Psoas muscle (tissue), 8 donors: ENCODE measurements around the gene RAP2A. TPM values are rescaled to one million over a fixed set of nuclear protein-coding genes. Genes with fewer than 3 reads are reported as not detected.
A peak's percentile ranks its signal among the peaks of the same experiment; 100 is the strongest.

ENCODE experiments used
- ATAC-seq, 4 donors: fragments of 200-7000 bp; cut with Tn5 transposase; one replicate each; pipeline ENCODE4 v1.9.1; 2020; ENCODE audit warnings: moderate library complexity in 3 of 4, mild to moderate bottlenecking in 2 of 4
- DNase-seq, 2 donors: peaks; one replicate each; pipeline ENCODE4 v3.0.0-alpha.2; 2020
- H3K27ac ChIP-seq: fragments of 200-600 bp; one replicate; pipeline ENCODE4 v1.8.0; 2022
- H3K27me3 ChIP-seq, 3 donors: fragments of 200-600 bp in 1 of 3; one replicate each; pipeline versions ENCODE4 v1.6.1 to v1.8.0; 2013 to 2022; ENCODE audit warnings: low read length in 2 of 3, mild to moderate bottlenecking in 2 of 3, moderate library complexity in 1 of 3; ENCODE audit not compliant: insufficient read depth in 3 of 3
- H3K36me3 ChIP-seq, 2 donors: fragments of 200-600 bp in 1 of 2; one replicate each; pipeline versions ENCODE4 v1.6.1 to v1.8.0; 2013 to 2022; ENCODE audit warnings: low read depth in 1 of 2, mild to moderate bottlenecking in 1 of 2, moderate library complexity in 1 of 2; ENCODE audit not compliant: insufficient read depth in 1 of 2
- H3K4me1 ChIP-seq: fragments of 200-600 bp; one replicate; pipeline ENCODE4 v1.8.0; 2022
- H3K4me3 ChIP-seq: fragments of 200-600 bp; one replicate; pipeline ENCODE4 v1.8.0; 2022; ENCODE audit warnings: mild to moderate bottlenecking
- H3K9me3 ChIP-seq: fragments of 200-600 bp; one replicate; pipeline ENCODE4 v1.8.0; 2022
- WGBS, 3 donors: extraction: QIAGEN DNeasy Blood & Tissue Kit; methylation state at CpG; one replicate each; pipeline versions ENCODE4 v1.1.6 to v1.1.7; 2013; 5-methylcytosine and 5-hydroxymethylcytosine counted together
- intact Hi-C, 2 donors: fragments of 100-400 bp; cut with DNase I; formaldehyde crosslinking; loops; one replicate each; pipeline versions ENCODE4 v1.11.0 to v1.14.2; 2022
- polyA plus RNA-seq, 3 donors: library from polyadenylated mRNA; stranded (reverse); fragments of 200-250 nt; gene quantifications; one replicate each; pipeline ENCODE4 v1.2.3, GENCODE V29; 2013
- total RNA-seq, 4 donors: library from RNA; stranded (reverse); fragmentation: NEBNext Ultra II Directional in 2 of 4; extraction: Animal tissue kit (Norgen Biotek cat#: 25700) in 2 of 4; gene quantifications; one replicate each; pipeline versions ENCODE4 v1.2.1 to v1.2.4, GENCODE V29; 2021 to 2023
- TF ChIP-seq, protein P1 (sequence below): fragments of 200-600 bp; IDR thresholded peaks from one replicate; pipeline ENCODE4 v1.8.0; 2022; ENCODE audit warnings: antibody characterized with exemption
- donor health status: healthy with polysubstance abuse.
- donor health status: DM: no; HTN: no; CAD: no; lungs with moderate emphysema.
- donor health status: Bipolar disorder and iron deficiency.
- donor health status: healthy.
- donor health status: DM: yes; HTN: yes; CAD: no.
- donor health status: DM: no; HTN: no; CAD: no.
- donor health status: DM: no; HTN: no; CAD: no.
- donor health status: DM: yes; HTN: yes; CAD: no.

The RAP2A gene
- total and polyA plus RNA-seq, 7 donors, result 3.8 to 35.7 (median 11.4) TPM

DNA sequence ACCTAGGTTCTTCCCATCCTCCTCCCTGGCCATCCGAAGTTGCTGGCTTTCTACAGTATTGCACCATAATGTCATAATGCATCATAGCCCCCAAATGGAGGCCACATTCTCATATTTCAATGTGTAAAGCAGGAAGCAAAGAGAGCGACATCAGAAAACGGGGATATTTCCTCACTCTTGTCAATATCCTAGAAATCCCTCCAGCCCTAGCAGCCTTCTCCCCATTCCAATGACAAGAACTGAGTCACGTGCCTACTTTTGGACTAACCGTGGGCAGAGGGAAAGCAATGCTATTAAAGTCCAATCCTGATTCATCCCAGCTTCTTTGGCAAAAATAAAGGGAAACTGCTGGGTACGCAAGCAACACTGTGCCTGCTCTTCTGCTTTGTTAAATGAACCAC lies 4.3 kb upstream of the RAP2A start:
- Histone ChIP-seq H3K4me3 (peak overlapping the region; percentile 55), H3K9me3 (no peaks in the 10 kb centered on the region), H3K27me3 (no peaks in the 10 kb centered on the region), H3K36me3 (no peaks in the 10 kb centered on the region), H3K4me1 (peaks cover 26% of the 10 kb centered on the region), H3K27ac (peak overlapping the region; percentile 97)
- DNase-seq, result no peak
- ATAC-seq, result peak in 1 of 4 donors; percentile 10
- TF ChIP-seq, protein P1, sequence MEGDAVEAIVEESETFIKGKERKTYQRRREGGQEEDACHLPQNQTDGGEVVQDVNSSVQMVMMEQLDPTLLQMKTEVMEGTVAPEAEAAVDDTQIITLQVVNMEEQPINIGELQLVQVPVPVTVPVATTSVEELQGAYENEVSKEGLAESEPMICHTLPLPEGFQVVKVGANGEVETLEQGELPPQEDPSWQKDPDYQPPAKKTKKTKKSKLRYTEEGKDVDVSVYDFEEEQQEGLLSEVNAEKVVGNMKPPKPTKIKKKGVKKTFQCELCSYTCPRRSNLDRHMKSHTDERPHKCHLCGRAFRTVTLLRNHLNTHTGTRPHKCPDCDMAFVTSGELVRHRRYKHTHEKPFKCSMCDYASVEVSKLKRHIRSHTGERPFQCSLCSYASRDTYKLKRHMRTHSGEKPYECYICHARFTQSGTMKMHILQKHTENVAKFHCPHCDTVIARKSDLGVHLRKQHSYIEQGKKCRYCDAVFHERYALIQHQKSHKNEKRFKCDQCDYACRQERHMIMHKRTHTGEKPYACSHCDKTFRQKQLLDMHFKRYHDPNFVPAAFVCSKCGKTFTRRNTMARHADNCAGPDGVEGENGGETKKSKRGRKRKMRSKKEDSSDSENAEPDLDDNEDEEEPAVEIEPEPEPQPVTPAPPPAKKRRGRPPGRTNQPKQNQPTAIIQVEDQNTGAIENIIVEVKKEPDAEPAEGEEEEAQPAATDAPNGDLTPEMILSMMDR, result no peak
- WGBS, 3 donors, result 26 to 31% (median 29%) methylated on average over 6 of the region's 6 CpGs
- intact Hi-C loops, result loop anchor here in 1 of 2 donors (10.0 kb wide), 3 partner anchors 195 to 315 kb away; partner anchors contain the start of gene MBNL2

DNA sequence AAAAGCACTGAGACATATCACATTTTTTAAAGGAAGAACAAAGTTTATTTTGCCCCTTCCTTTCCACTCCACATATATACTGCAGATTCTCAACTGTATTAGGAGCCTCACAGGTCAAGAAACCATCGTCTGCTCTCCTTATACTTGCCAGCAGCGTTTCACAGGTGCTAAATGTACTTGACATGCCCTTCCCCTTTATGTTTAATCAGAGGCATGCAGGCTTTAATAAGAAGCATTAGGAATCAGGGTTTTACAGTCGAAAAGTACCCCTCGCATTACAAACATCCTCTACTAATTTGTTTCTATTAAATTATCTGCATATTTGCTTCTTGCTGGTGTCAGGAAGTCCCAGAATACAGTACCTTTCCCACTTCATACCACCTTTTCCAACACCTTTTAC lies 3.7 kb upstream of the RAP2A start:
- Histone ChIP-seq H3K9me3 (no peaks in the 10 kb centered on the region), H3K27me3 (no peaks in the 10 kb centered on the region), H3K4me3 (peak overlapping the region; percentile 55), H3K27ac (peak overlapping the region; percentile 97), H3K4me1 (peaks cover 26% of the 10 kb centered on the region), H3K36me3 (no peaks in the 10 kb centered on the region)
- ATAC-seq, result no peak
- DNase-seq, result no peak
- 32 to 40% (median 36%) methylated on average over 4 of the region's 4 CpGs for whole genome bisulfite sequencing, 3 donors
- TF ChIP-seq, protein P1, result no peak
- intact Hi-C loops, result loop anchor here in 1 of 2 donors (10.0 kb wide), 2 partner anchors 195 to 205 kb away; partner anchors contain the start of gene MBNL2

DNA sequence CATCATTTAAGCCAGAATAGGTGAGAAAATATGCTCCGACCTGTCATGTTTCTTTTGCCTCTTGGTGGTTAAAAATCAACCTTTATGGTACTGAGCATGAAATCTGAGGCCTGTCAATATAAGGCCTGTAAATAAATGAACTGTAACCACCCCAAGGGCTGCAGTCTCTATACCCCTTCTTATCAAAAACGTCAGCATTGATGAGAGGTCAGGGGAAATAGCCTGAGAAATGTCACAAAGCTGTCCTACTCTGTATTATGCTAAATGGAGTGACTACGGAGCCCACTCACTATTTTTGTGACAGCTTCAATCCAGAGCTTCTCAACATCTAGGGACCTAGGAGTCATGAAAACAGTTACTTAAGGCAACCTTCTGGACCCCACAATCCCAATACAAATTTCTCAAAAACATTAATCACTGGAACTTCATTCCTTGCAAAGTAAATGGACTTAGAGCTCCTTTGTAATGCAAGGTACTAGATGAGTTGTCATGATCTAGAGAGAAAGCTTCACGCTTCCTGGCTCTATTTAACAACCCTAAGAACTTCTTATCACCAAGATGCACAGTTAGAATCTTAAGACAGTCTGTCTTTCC lies 2.7 kb upstream of the RAP2A start:
- WGBS, 3 donors, result 82 to 86% (median 82%) methylated on average over 4 of the region's 4 CpGs
- DNase-seq (no peak), ATAC-seq (no peak)
- peak overlapping the region; percentile 97 for H3K27ac ChIP-seq
- intact Hi-C loops, result loop anchor here in 1 of 2 donors (10.0 kb wide), 2 partner anchors 194 to 206 kb away; partner anchors contain the start of gene MBNL2
- H3K36me3 ChIP-seq, result no peaks in the 10 kb centered on the region
- peaks cover 33% of the 10 kb centered on the region for H3K4me1 ChIP-seq
- TF ChIP-seq, protein P1, result no peak
- no peak overlapping the region for H3K4me3 ChIP-seq
- no peaks in the 10 kb centered on the region for H3K9me3 ChIP-seq
- no peaks in the 10 kb centered on the region for H3K27me3 ChIP-seq

DNA sequence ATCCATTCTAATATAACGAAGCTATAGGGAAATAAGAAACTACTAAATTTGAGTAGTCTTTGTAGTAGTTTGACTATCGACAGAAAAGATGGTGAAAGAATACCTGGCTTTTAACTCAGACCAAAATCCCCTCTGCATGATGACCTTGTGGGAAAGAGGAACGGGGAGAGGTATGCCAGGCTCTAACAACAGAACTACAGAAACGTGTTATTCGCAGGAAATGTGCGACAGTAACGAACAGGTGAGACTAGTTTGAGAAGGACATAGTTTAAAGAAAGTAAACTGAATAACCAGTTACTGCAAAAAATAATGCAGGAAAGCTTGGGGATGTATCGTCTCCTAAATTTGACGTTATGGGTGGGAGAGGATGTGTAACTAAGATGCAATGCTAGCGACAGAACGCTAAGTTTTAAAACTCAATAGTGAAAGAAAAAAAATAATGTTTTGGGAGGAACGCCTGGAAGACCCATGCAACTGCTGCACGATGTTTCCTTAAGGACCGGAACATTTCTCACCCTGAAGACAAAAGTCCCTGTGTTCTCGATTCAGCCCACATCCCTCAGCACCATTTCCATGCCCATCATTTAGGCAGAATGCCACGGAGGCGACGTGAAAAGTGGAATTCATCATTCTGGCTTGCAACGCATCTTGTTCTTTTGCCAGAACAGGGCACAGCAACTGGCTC lies 1.6 kb upstream of the RAP2A start:
- intact Hi-C loops, result loop anchor here in 1 of 2 donors (10.0 kb wide), 2 partner anchors 192 to 208 kb away; partner anchors contain the start of gene MBNL2
- TF ChIP-seq, protein P1, result no peak
- peak in 1 of 4 donors; percentile 0 for ATAC-seq
- DNase-seq, result no peak
- Histone ChIP-seq H3K9me3 (no peaks in the 10 kb centered on the region), H3K4me3 (peak overlapping the region; percentile 82), H3K4me1 (peaks cover 39% of the 10 kb centered on the region), H3K36me3 (no peaks in the 10 kb centered on the region), H3K27me3 (no peaks in the 10 kb centered on the region), H3K27ac (peak overlapping the region; percentile 97)
- 4 to 8% (median 4%) methylated on average over 19 of the region's 19 CpGs for WGBS, 3 donors
